ENCODE measurements around the gene PITPNB.

PITPNB gene

DNA sequence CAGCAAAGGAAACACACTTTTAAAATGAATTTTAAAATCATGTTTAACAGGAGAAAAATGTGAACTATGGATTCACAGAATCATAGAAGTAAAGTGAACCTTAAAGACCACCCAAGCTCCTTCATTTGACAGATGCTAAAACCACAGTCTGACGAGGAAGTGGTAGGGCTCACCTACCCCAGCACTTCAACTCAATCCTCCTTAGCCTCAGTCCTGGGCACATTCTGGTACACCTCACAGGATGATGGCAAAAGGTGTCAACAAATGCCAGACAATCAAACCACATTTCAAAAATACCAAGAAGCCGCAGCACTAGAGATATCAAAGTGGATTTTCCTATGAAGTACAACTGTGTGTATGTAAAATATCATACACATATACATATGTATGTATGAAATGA lies 43.1 kb downstream of the PITPNB start:
- Histone ChIP-seq H3K36me3 (replicated peaks) (peaks cover 20% of the 10 kb centered on the region), H3K27me3 (replicated peaks) (no peaks in the 10 kb centered on the region), H3K4me3 (ENCODE audit: low read depth, low read length) (no peak overlapping the region), H3K27ac (no peak overlapping the region)
- no peak for DNase-seq
- in situ Hi-C loops (cut with HindIII; ENCODE audit: low pct_ligation_motif_present, low sequenced_read_pairs) = no loop called here
- TF ChIP-seq, protein P1, sequence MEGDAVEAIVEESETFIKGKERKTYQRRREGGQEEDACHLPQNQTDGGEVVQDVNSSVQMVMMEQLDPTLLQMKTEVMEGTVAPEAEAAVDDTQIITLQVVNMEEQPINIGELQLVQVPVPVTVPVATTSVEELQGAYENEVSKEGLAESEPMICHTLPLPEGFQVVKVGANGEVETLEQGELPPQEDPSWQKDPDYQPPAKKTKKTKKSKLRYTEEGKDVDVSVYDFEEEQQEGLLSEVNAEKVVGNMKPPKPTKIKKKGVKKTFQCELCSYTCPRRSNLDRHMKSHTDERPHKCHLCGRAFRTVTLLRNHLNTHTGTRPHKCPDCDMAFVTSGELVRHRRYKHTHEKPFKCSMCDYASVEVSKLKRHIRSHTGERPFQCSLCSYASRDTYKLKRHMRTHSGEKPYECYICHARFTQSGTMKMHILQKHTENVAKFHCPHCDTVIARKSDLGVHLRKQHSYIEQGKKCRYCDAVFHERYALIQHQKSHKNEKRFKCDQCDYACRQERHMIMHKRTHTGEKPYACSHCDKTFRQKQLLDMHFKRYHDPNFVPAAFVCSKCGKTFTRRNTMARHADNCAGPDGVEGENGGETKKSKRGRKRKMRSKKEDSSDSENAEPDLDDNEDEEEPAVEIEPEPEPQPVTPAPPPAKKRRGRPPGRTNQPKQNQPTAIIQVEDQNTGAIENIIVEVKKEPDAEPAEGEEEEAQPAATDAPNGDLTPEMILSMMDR (IDR thresholded peaks at IDR 0.05; ENCODE audit: low read depth, low read length, missing control alignments) = no peak

DNA sequence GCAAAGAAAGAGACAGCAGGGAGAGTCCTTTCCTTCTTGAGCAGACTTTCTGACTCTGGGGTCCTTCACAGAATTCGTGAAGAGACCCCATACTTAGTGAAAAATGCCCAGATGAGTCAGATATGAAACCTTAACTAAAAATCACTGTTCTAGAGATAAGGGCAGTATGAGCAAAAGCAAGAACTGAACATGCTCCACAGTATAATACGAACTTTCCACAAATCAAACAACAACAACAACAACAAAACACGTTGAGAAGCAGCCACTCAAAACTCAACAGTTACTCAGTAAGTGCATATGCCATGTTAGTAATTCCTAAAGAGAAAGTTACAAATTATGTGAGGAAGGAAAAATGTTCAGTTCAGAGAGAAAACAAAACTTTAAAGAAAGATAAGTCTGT lies 44.3 kb downstream of the PITPNB start:
- no peak overlapping the region for H3K27ac ChIP-seq
- TF ChIP-seq, protein P1 (IDR thresholded peaks at IDR 0.05; ENCODE audit: low read depth, low read length, missing control alignments) = no peak
- DNase-seq = no peak
- peaks cover 22% of the 10 kb centered on the region for H3K36me3 ChIP-seq (replicated peaks)
- in situ Hi-C loops (cut with HindIII; ENCODE audit: low pct_ligation_motif_present, low sequenced_read_pairs) = no loop called here
- no peak overlapping the region for H3K4me3 ChIP-seq (ENCODE audit: low read depth, low read length)
- H3K27me3 ChIP-seq (replicated peaks) = no peaks in the 10 kb centered on the region

DNA sequence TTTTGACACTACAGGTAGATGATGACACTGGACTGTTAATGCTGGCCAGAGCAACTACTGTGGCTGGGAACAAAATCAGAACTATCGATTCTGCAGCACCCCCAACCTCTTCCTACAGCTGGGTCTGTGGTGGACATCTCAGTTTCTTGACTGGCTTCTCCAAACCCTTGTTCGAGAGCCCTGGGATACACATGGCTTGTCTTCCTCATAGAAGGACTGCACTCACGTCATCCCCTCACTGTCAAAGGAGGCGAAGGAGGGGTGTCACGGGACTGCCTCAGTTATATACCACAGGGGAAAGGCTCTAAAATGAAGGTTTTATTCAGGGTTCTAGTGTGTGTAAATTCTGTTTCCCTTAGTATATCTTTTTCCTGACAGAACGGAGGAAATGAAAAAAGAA lies 44.9 kb downstream of the PITPNB start:
- no peak overlapping the region for H3K27ac ChIP-seq
- TF ChIP-seq, protein P1 (IDR thresholded peaks at IDR 0.05; ENCODE audit: low read depth, low read length, missing control alignments) = no peak
- in situ Hi-C loops (cut with HindIII; ENCODE audit: low pct_ligation_motif_present, low sequenced_read_pairs) = no loop called here
- H3K36me3 ChIP-seq (replicated peaks) = peaks cover 24% of the 10 kb centered on the region
- no peak overlapping the region for H3K4me3 ChIP-seq (ENCODE audit: low read depth, low read length)
- H3K27me3 ChIP-seq (replicated peaks) = no peaks in the 10 kb centered on the region
- no peak for DNase-seq

DNA sequence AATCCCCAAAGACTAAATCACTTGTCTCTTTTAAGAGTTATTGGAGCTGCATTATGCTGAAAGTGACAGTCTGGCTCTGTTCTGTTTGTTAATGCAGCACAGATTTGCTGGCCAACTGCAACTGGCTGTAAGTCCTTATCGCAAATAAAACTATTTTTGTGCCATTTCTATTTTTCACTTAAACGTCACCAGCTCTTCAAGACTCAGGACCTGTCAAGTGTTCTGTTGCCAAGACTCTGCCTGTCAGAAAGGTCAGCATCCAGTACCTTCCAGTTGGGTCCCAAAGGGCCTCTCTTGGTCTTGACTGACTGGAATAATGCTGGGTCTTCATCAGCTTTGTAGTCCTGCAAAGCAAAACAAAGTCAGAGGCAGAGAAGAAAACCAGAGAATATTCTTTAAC lies 45.6 kb downstream of the PITPNB start:
- no peaks in the 10 kb centered on the region for H3K27me3 ChIP-seq (replicated peaks)
- DNase-seq = no peak
- no peak overlapping the region for H3K27ac ChIP-seq
- no peak overlapping the region for H3K4me3 ChIP-seq (ENCODE audit: low read depth, low read length)
- H3K36me3 ChIP-seq (replicated peaks) = peaks cover 24% of the 10 kb centered on the region
- TF ChIP-seq, protein P1 (IDR thresholded peaks at IDR 0.05; ENCODE audit: low read depth, low read length, missing control alignments) = no peak
- in situ Hi-C loops (cut with HindIII; ENCODE audit: low pct_ligation_motif_present, low sequenced_read_pairs) = no loop called here

DNA sequence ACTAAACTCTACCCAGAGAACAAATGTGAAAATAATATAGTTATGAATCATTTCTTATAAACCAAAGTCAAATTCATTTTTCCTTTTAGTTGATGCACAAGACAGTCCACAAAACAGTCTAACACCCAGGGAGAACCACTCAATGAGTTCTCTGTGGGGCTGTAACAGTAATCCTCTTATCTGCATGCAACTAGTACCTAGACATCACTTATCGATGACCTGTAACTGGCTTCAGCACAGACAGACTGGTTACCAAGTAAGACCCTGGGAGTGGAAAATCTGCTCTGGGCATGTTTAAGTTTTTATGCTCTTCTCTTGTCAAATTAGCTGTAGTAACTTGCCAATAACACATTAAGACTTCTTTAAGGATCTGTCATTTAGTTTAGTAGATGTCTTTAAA lies 46.6 kb downstream of the PITPNB start:
- TF ChIP-seq, protein P1 (IDR thresholded peaks at IDR 0.05; ENCODE audit: low read depth, low read length, missing control alignments) = no peak
- H3K27ac ChIP-seq = no peak overlapping the region
- H3K27me3 ChIP-seq (replicated peaks) = no peaks in the 10 kb centered on the region
- in situ Hi-C loops (cut with HindIII; ENCODE audit: low pct_ligation_motif_present, low sequenced_read_pairs) = no loop called here
- DNase-seq = no peak
- H3K36me3 ChIP-seq (replicated peaks) = peaks cover 24% of the 10 kb centered on the region
- H3K4me3 ChIP-seq (ENCODE audit: low read depth, low read length) = no peak overlapping the region

DNA sequence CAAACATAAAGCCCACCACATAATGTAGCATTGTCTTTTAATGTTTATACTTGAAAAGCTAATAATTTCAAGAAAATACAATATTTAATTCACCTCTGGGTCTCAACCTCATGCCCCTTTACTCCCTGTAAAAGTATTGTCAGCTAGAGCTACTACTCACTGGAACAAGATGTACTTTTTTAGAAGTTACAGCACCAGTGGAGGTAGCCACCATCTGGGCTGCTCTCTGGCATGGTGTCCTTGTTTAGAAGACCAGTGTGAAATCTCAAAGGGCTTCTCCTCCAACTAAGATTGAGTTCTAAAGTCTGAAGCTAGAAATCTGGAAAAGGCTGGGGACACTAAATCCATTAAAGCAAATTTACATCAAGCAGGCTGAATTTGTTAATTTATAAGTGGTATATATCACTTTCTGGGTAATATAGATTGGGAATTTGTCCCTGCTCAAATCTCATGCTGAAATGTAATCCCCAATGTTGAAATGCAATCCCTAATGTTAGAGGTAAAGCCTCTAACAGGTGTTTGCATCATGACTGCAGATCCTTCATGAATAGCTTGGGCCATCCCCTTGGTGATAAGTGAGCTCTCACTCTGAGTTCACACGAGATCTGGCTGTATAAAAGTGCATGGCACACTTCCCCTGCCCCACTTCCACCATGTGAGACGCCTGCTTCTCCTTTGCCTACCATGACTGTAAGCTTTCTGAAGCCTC lies 47.6 kb downstream of the PITPNB start:
- DNase-seq = no peak
- Histone ChIP-seq H3K27me3 (replicated peaks) (no peaks in the 10 kb centered on the region), H3K36me3 (replicated peaks) (peaks cover 21% of the 10 kb centered on the region), H3K4me3 (ENCODE audit: low read depth, low read length) (no peak overlapping the region), H3K27ac (no peak overlapping the region)
- TF ChIP-seq, protein P1 (IDR thresholded peaks at IDR 0.05; ENCODE audit: low read depth, low read length, missing control alignments) = no peak
- in situ Hi-C loops (cut with HindIII; ENCODE audit: low pct_ligation_motif_present, low sequenced_read_pairs) = no loop called here

Data from brain microvascular endothelial cell (primary cell).